Trophoblast cell (in vitro differentiated cells and primary cell): ENCODE data around the gene DMP1.
"Not testable (repeated sequence)": the region's sequence is repeated elsewhere in the genome, so short reads cannot be mapped to it uniquely, and the experiment has no call there.

Experiments
- DNase-seq, 2 donors: peaks; one replicate each; pipeline ENCODE4 v3.0.0-alpha.2; 2016
- H2AFZ ChIP-seq: 2 replicates; pipeline ENCODE4 v1.6.1; 2013; ENCODE audit warnings: low read length, moderate library complexity, mild to moderate bottlenecking; ENCODE audit not compliant: insufficient read depth, poor library complexity
- H2AK5ac ChIP-seq: 2 replicates; pipeline ENCODE4 v1.6.1; 2013; ENCODE audit warnings: mild to moderate bottlenecking, low read length
- H2BK120ac ChIP-seq: 2 replicates; pipeline ENCODE4 v1.6.1; 2013; ENCODE audit warnings: low read length, mild to moderate bottlenecking, moderate library complexity; ENCODE audit not compliant: insufficient read depth, poor library complexity
- H2BK12ac ChIP-seq: 2 replicates; pipeline ENCODE4 v1.6.1; 2013; ENCODE audit warnings: mild to moderate bottlenecking, low read length, moderate library complexity
- H2BK5ac ChIP-seq: 2 replicates; pipeline ENCODE4 v1.6.1; 2013; ENCODE audit warnings: low read length, low read depth, moderate library complexity, mild to moderate bottlenecking; ENCODE audit not compliant: poor library complexity
- H3K14ac ChIP-seq: 2 replicates; pipeline ENCODE4 v1.6.1; 2013; ENCODE audit warnings: mild to moderate bottlenecking, low read length
- H3K18ac ChIP-seq: 2 replicates; pipeline ENCODE4 v1.6.1; 2013; ENCODE audit warnings: mild to moderate bottlenecking, low read length
- H3K23ac ChIP-seq: 2 replicates; pipeline ENCODE4 v1.6.1; 2013; ENCODE audit warnings: low read length
- H3K27ac ChIP-seq: 2 replicates; pipeline ENCODE4 v1.5.1; 2013; ENCODE audit warnings: low read depth, mild to moderate bottlenecking, inconsistent platforms, low read length, moderate library complexity
- H3K27me3 ChIP-seq: 2 replicates; pipeline ENCODE4 v1.6.1; 2013; ENCODE audit warnings: inconsistent platforms, mild to moderate bottlenecking, low read length, moderate library complexity; ENCODE audit not compliant: insufficient read depth
- H3K36me3 ChIP-seq, 2 experiments: 1 replicate in 1 of 2; 2 replicates in 1 of 2; pipeline ENCODE4 v1.6.1; 2013; ENCODE audit warnings: low read length in 2 of 2, mild to moderate bottlenecking in 2 of 2, moderate library complexity in 1 of 2; ENCODE audit not compliant: insufficient read depth in 2 of 2, control insufficient read depth in 1 of 2
- H3K4ac ChIP-seq: 2 replicates; pipeline ENCODE4 v1.6.1; 2013; ENCODE audit warnings: low read depth, mild to moderate bottlenecking, low read length, moderate library complexity
- H3K4me1 ChIP-seq, 2 experiments: 1 replicate in 1 of 2; 2 replicates in 1 of 2; pipeline ENCODE4 v1.6.1; 2013; ENCODE audit warnings: low read length in 2 of 2, mild to moderate bottlenecking in 2 of 2, moderate library complexity in 1 of 2; ENCODE audit not compliant: insufficient read depth in 2 of 2, control insufficient read depth in 1 of 2
- H3K4me2 ChIP-seq: 2 replicates; pipeline ENCODE4 v1.6.1; 2013; ENCODE audit warnings: inconsistent platforms, mild to moderate bottlenecking, low read length, moderate library complexity
- H3K4me3 ChIP-seq: 2 replicates; pipeline ENCODE4 v1.5.1; 2013; ENCODE audit warnings: mild to moderate bottlenecking, low read depth, low read length, inconsistent platforms
- H3K79me1 ChIP-seq: one replicate; pipeline ENCODE4 v1.6.1; 2013; ENCODE audit warnings: low read length
- H3K79me2 ChIP-seq: 2 replicates; pipeline ENCODE4 v1.6.1; 2013; ENCODE audit warnings: low read length, mild to moderate bottlenecking; ENCODE audit not compliant: control insufficient read depth, insufficient read depth, poor library complexity
- H3K9ac ChIP-seq: 2 replicates; pipeline ENCODE4 v1.6.1; 2013; ENCODE audit warnings: mild to moderate bottlenecking, low read length
- H3K9me3 ChIP-seq: 2 replicates; pipeline ENCODE4 v1.6.1; 2013; ENCODE audit warnings: low read depth, mild to moderate bottlenecking, control low read depth, inconsistent platforms, low read length; ENCODE audit not compliant: insufficient read depth
- H4K12ac ChIP-seq: 2 replicates; pipeline ENCODE4 v1.6.1; 2013; ENCODE audit warnings: low read depth, mild to moderate bottlenecking, low read length, moderate library complexity
- H4K8ac ChIP-seq: 2 replicates; pipeline ENCODE4 v1.6.1; 2013; ENCODE audit warnings: low read depth, mild to moderate bottlenecking, low read length, moderate library complexity
- H4K91ac ChIP-seq: one replicate; pipeline ENCODE4 v1.6.1; 2013; ENCODE audit warnings: low read depth, mild to moderate bottlenecking, low read length, moderate library complexity
- WGBS: extraction: QIAGEN DNeasy Blood & Tissue Kit; methylation state at CpG from one replicate; pipeline ENCODE4 v1.1.7; 2013; ENCODE audit warnings: missing lambda C conversion rate; ENCODE audit not compliant: insufficient read length, insufficient coverage; ENCODE audit errors: extremely low coverage; 5-methylcytosine and 5-hydroxymethylcytosine counted together

DMP1 gene

DNA sequence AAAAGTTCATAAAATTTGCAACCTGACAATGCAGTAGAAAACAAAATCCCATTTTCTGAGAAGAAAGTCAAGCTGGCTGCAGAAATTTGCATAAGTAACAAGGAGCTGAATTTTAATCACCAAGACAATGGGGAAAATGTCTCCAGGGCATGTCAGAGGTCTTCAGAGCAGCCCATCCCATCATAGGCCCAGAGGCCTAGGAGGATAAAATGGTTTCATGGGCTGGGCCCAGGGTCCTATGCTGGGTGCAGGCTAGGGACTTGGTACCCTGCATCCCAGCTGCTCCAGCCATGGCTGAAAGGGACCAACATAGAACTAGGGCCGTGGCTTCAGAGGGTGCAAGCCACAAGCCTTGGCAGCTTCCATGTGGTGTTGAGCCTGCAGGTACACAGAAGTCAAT is 42.0 kb downstream of the DMP1 start:
- not testable (repeated sequence) for H3K79me2 ChIP-seq, H3K4me2 ChIP-seq, H3K27ac ChIP-seq, H4K12ac ChIP-seq, H2BK5ac ChIP-seq, H2BK120ac ChIP-seq, H2AK5ac ChIP-seq, DNase-seq, H3K79me1 ChIP-seq, H3K9me3 ChIP-seq, H3K27me3 ChIP-seq, H3K9ac ChIP-seq, H2AFZ ChIP-seq, H4K91ac ChIP-seq, H3K14ac ChIP-seq, H3K36me3 ChIP-seq, H4K8ac ChIP-seq, H2BK12ac ChIP-seq, H3K23ac ChIP-seq, H3K4me3 ChIP-seq, H3K4ac ChIP-seq, H3K4me1 ChIP-seq, H3K18ac ChIP-seq
- no CpG with 5 or more reads among the region's 1 CpG for WGBS

DNA sequence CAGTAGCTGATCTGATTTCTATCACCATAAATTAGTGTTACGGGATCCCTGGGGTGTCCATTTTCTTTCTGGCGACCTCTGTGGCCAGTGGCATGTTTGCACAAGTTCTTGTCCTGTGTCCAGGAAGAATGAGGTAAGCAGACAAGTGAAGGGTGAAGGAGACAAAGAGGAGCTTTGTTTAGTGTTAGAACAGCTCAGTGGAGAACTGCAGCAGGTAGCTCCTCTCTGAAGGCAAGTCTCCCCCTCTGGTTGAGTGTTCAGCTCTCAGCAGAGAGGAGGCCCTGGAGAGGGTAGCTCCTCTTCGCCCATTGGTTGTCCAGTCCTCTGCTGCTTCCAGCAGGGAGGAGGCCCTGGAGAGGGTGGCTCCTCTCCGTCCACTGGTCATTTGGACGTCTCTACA is 47.2 kb downstream of the DMP1 start:
- H3K4me3 ChIP-seq, result no peak overlapping the region
- H3K23ac ChIP-seq, result no peak overlapping the region
- H3K27ac ChIP-seq, result no peak overlapping the region
- H2AFZ ChIP-seq, result no peak overlapping the region
- no peak overlapping the region for H2BK120ac ChIP-seq
- no peak overlapping the region for H3K9ac ChIP-seq
- no peak for DNase-seq
- H4K12ac ChIP-seq, result no peak overlapping the region
- no peak overlapping the region for H2AK5ac ChIP-seq
- no peak overlapping the region for H3K18ac ChIP-seq
- H3K4me2 ChIP-seq, result no peak overlapping the region
- H3K27me3 ChIP-seq, result no peaks in the 10 kb centered on the region
- H2BK5ac ChIP-seq, result no peak overlapping the region
- peaks cover 16% of the 10 kb centered on the region for H3K9me3 ChIP-seq
- H4K8ac ChIP-seq, result no peak overlapping the region
- no peaks in the 10 kb centered on the region for H3K36me3 ChIP-seq
- no peaks in the 10 kb centered on the region for H3K79me2 ChIP-seq
- no peaks in the 10 kb centered on the region for H3K79me1 ChIP-seq
- no peaks in the 10 kb centered on the region for H3K4me1 ChIP-seq
- no CpG with 5 or more reads among the region's 5 CpGs for WGBS
- no peak overlapping the region for H3K4ac ChIP-seq
- no peak overlapping the region for H2BK12ac ChIP-seq
- H3K14ac ChIP-seq, result no peak overlapping the region
- H4K91ac ChIP-seq, result no peak overlapping the region

DNA sequence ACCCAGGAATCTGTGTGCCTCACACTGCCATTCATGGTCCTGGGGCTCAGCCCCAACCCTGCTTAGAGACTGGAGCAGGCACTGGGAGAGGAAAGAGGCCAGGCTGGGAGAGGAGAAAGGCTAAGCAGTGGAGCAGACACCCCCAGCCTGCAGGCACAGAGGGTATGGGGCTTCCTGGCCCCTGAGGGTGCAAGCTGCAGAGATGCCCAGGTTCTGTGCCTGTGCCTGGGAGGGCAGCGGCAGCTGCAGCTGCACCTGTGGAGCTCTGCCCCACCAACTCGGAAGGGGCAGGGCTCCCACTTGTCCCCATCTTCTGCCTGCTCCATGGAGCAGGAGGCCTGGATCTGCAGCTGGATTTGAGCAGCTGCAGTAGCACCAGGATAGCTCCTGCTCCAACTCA is 47.9 kb downstream of the DMP1 start:
- Histone ChIP-seq H3K4me3 (no peak overlapping the region), H2BK120ac (no peak overlapping the region), H3K4ac (no peak overlapping the region), H3K23ac (no peak overlapping the region), H4K12ac (no peak overlapping the region), H2AFZ (no peak overlapping the region), H3K9me3 (peaks cover 11% of the 10 kb centered on the region), H3K18ac (no peak overlapping the region), H4K91ac (no peak overlapping the region), H3K27me3 (no peaks in the 10 kb centered on the region), H4K8ac (no peak overlapping the region), H2BK12ac (no peak overlapping the region), H3K14ac (no peak overlapping the region), H3K9ac (no peak overlapping the region), H2BK5ac (no peak overlapping the region), H3K4me1 (no peaks in the 10 kb centered on the region), H3K36me3 (no peaks in the 10 kb centered on the region), H3K4me2 (no peak overlapping the region), H2AK5ac (no peak overlapping the region), H3K79me1 (no peaks in the 10 kb centered on the region), H3K79me2 (no peaks in the 10 kb centered on the region), H3K27ac (no peak overlapping the region)
- no peak for DNase-seq
- no CpG with 5 or more reads among the region's 2 CpGs for WGBS

DNA sequence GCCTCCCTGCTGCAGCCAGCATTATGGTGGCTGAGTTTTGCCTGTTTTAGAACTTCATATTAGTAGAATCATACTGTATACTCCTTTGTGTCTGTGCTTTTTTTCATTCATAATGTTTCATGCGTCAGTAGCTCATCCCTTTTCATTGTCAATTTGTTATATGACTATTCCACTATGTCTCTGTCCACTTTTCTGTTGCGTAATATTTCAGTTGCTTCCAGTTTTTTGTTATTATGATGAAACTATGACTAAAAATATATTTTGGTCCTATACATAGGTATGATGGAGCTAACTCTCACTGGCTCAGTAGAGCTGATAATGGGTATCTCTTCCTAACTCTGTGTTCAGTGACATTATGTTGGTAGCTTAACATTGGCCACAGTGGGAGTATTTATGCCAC is 48.3 kb downstream of the DMP1 start:
- Histone ChIP-seq H3K27ac (no peak overlapping the region), H2BK5ac (no peak overlapping the region), H2BK120ac (no peak overlapping the region), H3K4me3 (no peak overlapping the region), H4K8ac (no peak overlapping the region), H2AK5ac (no peak overlapping the region), H3K14ac (no peak overlapping the region), H3K79me2 (no peaks in the 10 kb centered on the region), H3K4ac (no peak overlapping the region), H3K36me3 (no peaks in the 10 kb centered on the region), H3K4me1 (no peaks in the 10 kb centered on the region), H4K91ac (no peak overlapping the region), H3K23ac (no peak overlapping the region), H3K4me2 (no peak overlapping the region), H4K12ac (no peak overlapping the region), H3K18ac (no peak overlapping the region), H3K9ac (no peak overlapping the region), H3K27me3 (no peaks in the 10 kb centered on the region), H2BK12ac (no peak overlapping the region), H3K9me3 (peaks cover 11% of the 10 kb centered on the region), H2AFZ (no peak overlapping the region), H3K79me1 (no peaks in the 10 kb centered on the region)
- no peak for DNase-seq
- WGBS, result no CpG with 5 or more reads among the region's 2 CpGs
